A549 (cell line): ENCODE results near the gene SEMA3B. TPM values are rescaled to one million over a fixed set of nuclear protein-coding genes. Genes with fewer than 3 reads are reported as not detected.

ENCODE experiments used
- ATAC-seq, 2 experiments: fragments of 200-7000 bp in 1 of 2; fragments of >200 bp in 1 of 2; cut with Nextera tagmentation in 1 of 2; cut with Tn5 transposase in 1 of 2; 3 replicates each; pipeline versions ENCODE4 v1.8.0 to v1.9.1; 2018 to 2020; ENCODE audit warnings: mild to moderate bottlenecking in 1 of 2, moderate library complexity in 1 of 2
- CTCF ChIA-PET: fragments of 300-600 bp; sonication (Branson Sonifier 250); formaldehyde crosslinking; extraction: SDS; loops from one replicate; lab custom pipeline; 2021; ENCODE audit warnings: antibody characterized with exemption, inconsistent platforms; lab: Yijun Ruan, JAX
- POLR2A ChIA-PET: fragments of 350-600 bp; formaldehyde crosslinking; extraction: SDS; loops from one replicate; lab custom pipeline; 2021; ENCODE audit warnings: antibody characterized with exemption, inconsistent platforms; lab: Yijun Ruan, JAX
- DNase-seq, 2 experiments: peaks; one replicate each; pipeline versions ENCODE4 v3.0.0 to v3.0.0-alpha.2; 2011 to 2016; ENCODE audit warnings: low read depth in 1 of 2, low spot score in 1 of 2
- FAIRE-seq: peaks from 2 replicates; lab custom pipeline; 2011; peaks lifted over from hg19 to GRCh38; lab: Jason Lieb, UNC
- H3K27ac ChIP-seq, 2 experiments: fragments of >200 bp; sonication (Bioruptor Twin); formaldehyde crosslinking; 3 replicates each; pipeline ENCODE4 v1.5.1; 2016 to 2017
- H3K4me1 ChIP-seq: fragments of >200 bp; sonication (Bioruptor Twin); formaldehyde crosslinking; 3 replicates; pipeline ENCODE4 v1.6.1; 2016
- H3K4me2 ChIP-seq: fragments of >200 bp; sonication (Bioruptor Twin); formaldehyde crosslinking; 3 replicates; pipeline ENCODE4 v1.6.1; 2016
- H3K4me3 ChIP-seq: fragments of >200 bp; sonication (Bioruptor Twin); formaldehyde crosslinking; 3 replicates; pipeline ENCODE4 v1.5.1; 2016
- H3K9me3 ChIP-seq: fragments of >200 bp; sonication (Bioruptor Twin); formaldehyde crosslinking; 3 replicates; pipeline ENCODE4 v1.6.1; 2016
- BHLHE40 ChIP-seq: IDR thresholded peaks from 2 replicates; pipeline ENCODE4 v1.6.1; 2012; ENCODE audit warnings: low read depth, low read length, inconsistent platforms
- CBX8 ChIP-seq: fragments of 200-600 bp; sonication (generic); IDR thresholded peaks from 2 replicates; pipeline ENCODE4 v1.6.1; 2016
- CEBPB ChIP-seq, 2 experiments: fragments of >200 bp in 1 of 2; sonication (Bioruptor Twin) in 1 of 2; formaldehyde crosslinking in 1 of 2; IDR thresholded peaks; 2 replicates each; pipeline ENCODE4 v1.6.1; 2012 to 2016
- E2F6 ChIP-seq: IDR thresholded peaks from 2 replicates; pipeline ENCODE4 v1.6.1; 2012; ENCODE audit warnings: low read depth, borderline replicate concordance
- EHMT2 ChIP-seq: fragments of 200-600 bp; sonication (generic); IDR thresholded peaks from 2 replicates; pipeline ENCODE4 v1.6.1; 2016; ENCODE audit warnings: antibody characterized with exemption, low read depth, mild to moderate bottlenecking, moderate library complexity
- ESRRA ChIP-seq: fragments of 150-350 bp; IDR thresholded peaks from 2 replicates; pipeline ENCODE4 v1.6.1; 2014; ENCODE audit warnings: mild to moderate bottlenecking, low read length, borderline replicate concordance
- FOSL2 ChIP-seq, 2 experiments: fragments of 450-650 bp in 1 of 2; fragments of >200 bp in 1 of 2; sonication (Bioruptor Twin) in 1 of 2; formaldehyde crosslinking; IDR thresholded peaks; 2 replicates each; pipeline versions ENCODE4 v1.5.0 to v1.6.1; 2016 to 2020; ENCODE audit warnings: mild to moderate bottlenecking in 1 of 2, moderate library complexity in 1 of 2
- GATA3 ChIP-seq: IDR thresholded peaks from 2 replicates; pipeline ENCODE4 v1.6.1; 2012; ENCODE audit warnings: borderline replicate concordance
- HEYL ChIP-seq: fragments of 250-450 bp; sonication (Bioruptor Pico); IDR thresholded peaks from 2 replicates; pipeline ENCODE4 v1.8.0; 2021; ENCODE audit warnings: mild to moderate bottlenecking, moderate library complexity
- MAFK ChIP-seq: fragments of 450-650 bp; IDR thresholded peaks from 2 replicates; pipeline ENCODE4 v1.6.1; 2014; ENCODE audit not compliant: partially characterized antibody
- NFE2L2 ChIP-seq: fragments of 150-350 bp; conservative IDR thresholded peaks from 2 replicates; pipeline ENCODE4 v1.6.1; 2014; ENCODE audit warnings: low read length
- NR3C1 ChIP-seq: fragments of >200 bp; sonication (Bioruptor Twin); formaldehyde crosslinking; IDR thresholded peaks from 3 replicates; pipeline ENCODE4 v1.6.1; 2017
- TFCP2L1 ChIP-seq: fragments of 250-450 bp; sonication (Bioruptor Pico); IDR thresholded peaks from 2 replicates; pipeline ENCODE4 v1.5.0; 2021; ENCODE audit warnings: mild to moderate bottlenecking
- TP53 ChIP-seq: fragments of 250-450 bp; sonication (Bioruptor Pico); IDR thresholded peaks from 2 replicates; pipeline ENCODE4 v1.5.0; 2021; ENCODE audit warnings: mild to moderate bottlenecking, moderate library complexity
- ZFP36 ChIP-seq: fragments of 450-650 bp; IDR thresholded peaks from 2 replicates; pipeline ENCODE4 v1.6.1; 2014; ENCODE audit warnings: borderline replicate concordance; ENCODE audit not compliant: partially characterized antibody
- ZNF302 ChIP-seq: fragments of 250-450 bp; sonication (Bioruptor Pico); IDR thresholded peaks from 2 replicates; pipeline ENCODE4 v1.9.0; 2021; ENCODE audit warnings: inconsistent platforms, mild to moderate bottlenecking, moderate library complexity
- ZSCAN20 ChIP-seq: fragments of 250-450 bp; sonication (Bioruptor Pico); IDR thresholded peaks from 2 replicates; pipeline ENCODE4 v1.8.0; 2022; ENCODE audit warnings: mild to moderate bottlenecking, moderate library complexity
- WGBS: methylation state at CpG from one replicate; pipeline ENCODE4 v1.1.6; 2017; ENCODE audit errors: missing lambda C conversion rate; 5-methylcytosine and 5-hydroxymethylcytosine counted together
- polyA plus RNA-seq, 4 experiments: library from polyadenylated mRNA; depleted of rRNA in 3 of 4; stranded (reverse); fragments of >200 nt; fragmentation: RNase III in 1 of 4; extraction: RNeasy Plus Mini Kit Qiagen cat#74134 plus additional on column Dnase treatment in 1 of 4; gene quantifications; 2 replicates in 3 of 4; 3 replicates in 1 of 4; pipeline ENCODE4 v1.2.3, GENCODE V29; 2011 to 2017
- TF ChIP-seq, protein P1 (sequence below): fragments of >200 bp; sonication (Bioruptor Twin); formaldehyde crosslinking; IDR thresholded peaks from 3 replicates; pipeline ENCODE4 v1.6.1; 2016
- TF ChIP-seq, protein P2 (sequence below): fragments of 150-350 bp; IDR thresholded peaks from 2 replicates; pipeline ENCODE4 v1.6.1; 2014; ENCODE audit warnings: low read depth, mild to moderate bottlenecking, low read length
- TF ChIP-seq, protein P3 (sequence below): fragments of >200 bp; sonication (Bioruptor Twin); formaldehyde crosslinking; IDR thresholded peaks from 2 replicates; pipeline ENCODE4 v1.6.1; 2016
- TF ChIP-seq, protein P4 (sequence below): IDR thresholded peaks from 2 replicates; pipeline ENCODE4 v1.6.1; 2012
- TF ChIP-seq, protein P5 (sequence below): IDR thresholded peaks from 2 replicates; pipeline ENCODE4 v1.6.1; 2012

SEMA3B gene
- polyA plus RNA-seq, 2 of the 4 experiments (the other 2 are of a cell fraction), result 6.5 to 7.4 TPM

- TF ChIP-seq BHLHE40, result no peak
- TF ChIP-seq GATA3, result no peak
- no peak for TF ChIP-seq CBX8
- TF ChIP-seq TP53 (CRISPR knock-in tag), result no peak
- no peak for TF ChIP-seq ZFP36
- no peak for TF ChIP-seq ZNF302 (CRISPR knock-in tag)
Observed at GRCh38 chr3:50295553-50296431, 26.8 kb downstream of the SEMA3B start (continued).

- no peak for ATAC-seq
- no peak overlapping the region for H3K27ac ChIP-seq
- TF ChIP-seq, protein P1, sequence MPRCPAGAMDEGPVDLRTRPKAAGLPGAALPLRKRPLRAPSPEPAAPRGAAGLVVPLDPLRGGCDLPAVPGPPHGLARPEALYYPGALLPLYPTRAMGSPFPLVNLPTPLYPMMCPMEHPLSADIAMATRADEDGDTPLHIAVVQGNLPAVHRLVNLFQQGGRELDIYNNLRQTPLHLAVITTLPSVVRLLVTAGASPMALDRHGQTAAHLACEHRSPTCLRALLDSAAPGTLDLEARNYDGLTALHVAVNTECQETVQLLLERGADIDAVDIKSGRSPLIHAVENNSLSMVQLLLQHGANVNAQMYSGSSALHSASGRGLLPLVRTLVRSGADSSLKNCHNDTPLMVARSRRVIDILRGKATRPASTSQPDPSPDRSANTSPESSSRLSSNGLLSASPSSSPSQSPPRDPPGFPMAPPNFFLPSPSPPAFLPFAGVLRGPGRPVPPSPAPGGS, result no peak
- TF ChIP-seq ZNF302 (CRISPR knock-in tag) (no peak), ZSCAN20 (no peak), BHLHE40 (no peak), HEYL (CRISPR knock-in tag) (no peak), FOSL2 (IDR thresholded peaks at IDR 0.05) (no peak), FOSL2 (CRISPR knock-in tag; IDR thresholded peaks at IDR 0.05) (no peak), MAFK (no peak), NFE2L2 (no peak), CEBPB (IDR thresholded peaks at IDR 0.05) (no peak), E2F6 (no peak), TP53 (CRISPR knock-in tag) (no peak), EHMT2 (no peak), TFCP2L1 (CRISPR knock-in tag) (no peak), NR3C1 (no peak), ESRRA (no peak)
- TF ChIP-seq, protein P2, sequence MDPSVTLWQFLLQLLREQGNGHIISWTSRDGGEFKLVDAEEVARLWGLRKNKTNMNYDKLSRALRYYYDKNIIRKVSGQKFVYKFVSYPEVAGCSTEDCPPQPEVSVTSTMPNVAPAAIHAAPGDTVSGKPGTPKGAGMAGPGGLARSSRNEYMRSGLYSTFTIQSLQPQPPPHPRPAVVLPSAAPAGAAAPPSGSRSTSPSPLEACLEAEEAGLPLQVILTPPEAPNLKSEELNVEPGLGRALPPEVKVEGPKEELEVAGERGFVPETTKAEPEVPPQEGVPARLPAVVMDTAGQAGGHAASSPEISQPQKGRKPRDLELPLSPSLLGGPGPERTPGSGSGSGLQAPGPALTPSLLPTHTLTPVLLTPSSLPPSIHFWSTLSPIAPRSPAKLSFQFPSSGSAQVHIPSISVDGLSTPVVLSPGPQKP, result no peak
- TF ChIP-seq, protein P3, sequence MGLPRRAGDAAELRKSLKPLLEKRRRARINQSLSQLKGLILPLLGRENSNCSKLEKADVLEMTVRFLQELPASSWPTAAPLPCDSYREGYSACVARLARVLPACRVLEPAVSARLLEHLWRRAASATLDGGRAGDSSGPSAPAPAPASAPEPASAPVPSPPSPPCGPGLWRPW, result no peak
- TF ChIP-seq, protein P4, sequence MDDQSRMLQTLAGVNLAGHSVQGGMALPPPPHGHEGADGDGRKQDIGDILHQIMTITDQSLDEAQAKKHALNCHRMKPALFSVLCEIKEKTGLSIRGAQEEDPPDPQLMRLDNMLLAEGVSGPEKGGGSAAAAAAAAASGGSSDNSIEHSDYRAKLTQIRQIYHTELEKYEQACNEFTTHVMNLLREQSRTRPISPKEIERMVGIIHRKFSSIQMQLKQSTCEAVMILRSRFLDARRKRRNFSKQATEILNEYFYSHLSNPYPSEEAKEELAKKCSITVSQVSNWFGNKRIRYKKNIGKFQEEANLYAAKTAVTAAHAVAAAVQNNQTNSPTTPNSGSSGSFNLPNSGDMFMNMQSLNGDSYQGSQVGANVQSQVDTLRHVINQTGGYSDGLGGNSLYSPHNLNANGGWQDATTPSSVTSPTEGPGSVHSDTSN, result no peak
- TF ChIP-seq, protein P5, sequence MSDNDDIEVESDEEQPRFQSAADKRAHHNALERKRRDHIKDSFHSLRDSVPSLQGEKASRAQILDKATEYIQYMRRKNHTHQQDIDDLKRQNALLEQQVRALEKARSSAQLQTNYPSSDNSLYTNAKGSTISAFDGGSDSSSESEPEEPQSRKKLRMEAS, result no peak
- FAIRE-seq, result no peak
- POLR2A ChIA-PET, result no interaction called here
- no peak for DNase-seq
- H3K4me2 ChIP-seq, result no peak overlapping the region
- no peaks in the 10 kb centered on the region for H3K9me3 ChIP-seq
- H3K4me3 ChIP-seq, result no peak overlapping the region
- CTCF ChIA-PET, result interaction anchor here (0.8 kb wide), 2 partner anchors 33 to 51 kb away, joined by 3 read pairs; no protein-coding TSS in a partner anchor
- WGBS, result 100% methylated on average over 3 of the region's 18 CpGs
- peaks cover 23% of the 10 kb centered on the region; the same call in 2 of the 3 replicates for H3K4me1 ChIP-seq
Observed at GRCh38 chr3:50296721-50297383, 27.9 kb downstream of the SEMA3B start.
